Neural cell (in vitro differentiated cells): ENCODE results near the gene EIF5. TPM values are rescaled to one million over a fixed set of nuclear protein-coding genes. Genes with fewer than 3 reads are reported as not detected.

Experiments used
- H2AFZ ChIP-seq: fragments of 200-600, 300-800 bp; sonication (generic), shearing (Covaris generic); 2 replicates; pipeline ENCODE4 v1.6.0; 2014; ENCODE audit warnings: low read depth, mild to moderate bottlenecking, antibody characterized with exemption, low read length, moderate library complexity
- H3F3A ChIP-seq: fragments of 200-600 bp; shearing (Covaris generic); 2 replicates; pipeline ENCODE4 v1.6.1; 2016; ENCODE audit warnings: mild to moderate bottlenecking, moderate library complexity, mixed read lengths, antibody characterized with exemption, low read length; ENCODE audit not compliant: insufficient read depth, poor library complexity, severe bottlenecking
- H3K27ac ChIP-seq: fragments of 200-600, 300-800 bp; sonication (generic), shearing (Covaris generic); 2 replicates; pipeline ENCODE4 v1.5.1; 2014; ENCODE audit warnings: mild to moderate bottlenecking, low read length, moderate library complexity
- H3K27me3 ChIP-seq: fragments of 300-800, 200-600 bp; sonication (generic), shearing (Covaris generic); 2 replicates; pipeline ENCODE4 v1.6.0; 2014; ENCODE audit warnings: mild to moderate bottlenecking, low read depth, low read length, moderate library complexity; ENCODE audit not compliant: insufficient read depth
- H3K36me3 ChIP-seq: fragments of 300-800, 200-600 bp; sonication (generic), shearing (Covaris generic); 2 replicates; pipeline ENCODE4 v1.5.1; 2014; ENCODE audit warnings: mild to moderate bottlenecking, antibody characterized with exemption, low read length, moderate library complexity; ENCODE audit not compliant: insufficient read depth
- H3K4me2 ChIP-seq: fragments of 300-800, 200-600 bp; sonication (generic), shearing (Covaris generic); 2 replicates; pipeline ENCODE4 v1.6.0; 2014; ENCODE audit warnings: mild to moderate bottlenecking, low read length
- H3K4me3 ChIP-seq: fragments of 300-800, 200-600 bp; sonication (generic), shearing (Covaris generic); 2 replicates; pipeline ENCODE4 v1.5.1; 2014; ENCODE audit warnings: mild to moderate bottlenecking, low read length, moderate library complexity
- H3K79me2 ChIP-seq: fragments of 200-600 bp; shearing (Covaris generic); replicated peaks from 2 replicates; pipeline ENCODE4 v1.6.0; 2014; ENCODE audit warnings: mild to moderate bottlenecking, low read length, moderate library complexity; ENCODE audit not compliant: insufficient read depth
- H3K9ac ChIP-seq: fragments of 300-800, 200-600 bp; sonication (generic), shearing (Covaris generic); 2 replicates; pipeline ENCODE4 v1.6.1; 2016; ENCODE audit warnings: mild to moderate bottlenecking, low read length, mixed read lengths
- H3K9me2 ChIP-seq: fragments of 200-600 bp; shearing (Covaris generic); 2 replicates; pipeline ENCODE4 v1.6.1; 2016; ENCODE audit warnings: mild to moderate bottlenecking, low read length, mixed read lengths; ENCODE audit not compliant: insufficient read depth
- H3K9me3 ChIP-seq: fragments of 200-600, 300-800 bp; sonication (generic), shearing (Covaris generic); 2 replicates; pipeline ENCODE4 v1.6.1; 2016; ENCODE audit warnings: mild to moderate bottlenecking, mixed run types, low read length, moderate library complexity, mixed read lengths
- H4K20me1 ChIP-seq: fragments of 200-600 bp; shearing (Covaris generic); 2 replicates; pipeline ENCODE4 v1.6.1; 2016; ENCODE audit warnings: mild to moderate bottlenecking, mixed run types; ENCODE audit not compliant: insufficient read depth
- CTCF ChIP-seq: fragments of 450-650 bp; IDR thresholded peaks from 2 replicates; pipeline ENCODE4 v1.5.1; 2014; ENCODE audit warnings: antibody characterized with exemption, mild to moderate bottlenecking, moderate library complexity; ENCODE audit not compliant: poor library complexity, severe bottlenecking
- EP300 ChIP-seq: fragments of 450-650 bp; conservative IDR thresholded peaks from 2 replicates; pipeline ENCODE4 v1.6.1; 2014; ENCODE audit warnings: antibody characterized with exemption, mild to moderate bottlenecking, moderate library complexity; ENCODE audit not compliant: poor library complexity, severe bottlenecking
- EZH2 ChIP-seq: fragments of 200-600, 300-800 bp; shearing (Covaris generic), sonication (generic); IDR thresholded peaks from 2 replicates; pipeline ENCODE4 v1.6.1; 2014; ENCODE audit warnings: antibody characterized with exemption, low read length, borderline replicate concordance, mild to moderate bottlenecking; ENCODE audit not compliant: insufficient read depth, poor library complexity, severe bottlenecking
- MXI1 ChIP-seq: fragments of 450-650 bp; conservative IDR thresholded peaks from 2 replicates; pipeline ENCODE4 v1.6.1; 2014; ENCODE audit warnings: antibody characterized with exemption, mild to moderate bottlenecking; ENCODE audit not compliant: poor library complexity, severe bottlenecking
- POLR2AphosphoS5 ChIP-seq: IDR thresholded peaks from 2 replicates; pipeline ENCODE4 v1.6.1; 2012
- RAD21 ChIP-seq: fragments of 450-650 bp; conservative IDR thresholded peaks from 2 replicates; pipeline ENCODE4 v1.6.1; 2014; ENCODE audit warnings: antibody characterized with exemption, mild to moderate bottlenecking, moderate library complexity
- SMC3 ChIP-seq: fragments of 450-650 bp; conservative IDR thresholded peaks from 2 replicates; pipeline ENCODE4 v1.6.1; 2014; ENCODE audit warnings: antibody characterized with exemption, mild to moderate bottlenecking, moderate library complexity; ENCODE audit not compliant: poor library complexity
- TAF1 ChIP-seq: IDR thresholded peaks from 2 replicates; pipeline ENCODE4 v1.6.1; 2012; ENCODE audit warnings: low read depth
- polyA plus RNA-seq: library from polyadenylated mRNA; depleted of rRNA; stranded (reverse); fragments of >200 nt; gene quantifications from 2 replicates; pipeline ENCODE4 v1.2.3, GENCODE V29; 2014
- TF ChIP-seq, protein P1 (sequence below): IDR thresholded peaks from 2 replicates; pipeline ENCODE4 v1.6.1; 2012; ENCODE audit warnings: borderline replicate concordance

Gene EIF5
- polyA plus RNA-seq, 1 donor from 2014 or later = 188 TPM

GRCh38 chr14:103378038-103378854, 44.2 kb downstream of the EIF5 start:
- Histone ChIP-seq H3K36me3 (no peaks in the 10 kb centered on the region), H3F3A (no peaks in the 10 kb centered on the region), H3K79me2 (no peaks in the 10 kb centered on the region), H3K9me3 (no peaks in the 10 kb centered on the region), H3K4me3 (no peak overlapping the region), H4K20me1 (no peaks in the 10 kb centered on the region), H2AFZ (no peak overlapping the region), H3K4me2 (no peak overlapping the region), H3K27ac (no peak overlapping the region), H3K9ac (no peak overlapping the region), H3K9me2 (no peaks in the 10 kb centered on the region), H3K27me3 (no peaks in the 10 kb centered on the region)
- TF ChIP-seq SMC3 = no peak
- no peak for TF ChIP-seq EZH2
- no peak for TF ChIP-seq EP300
- TF ChIP-seq TAF1 = no peak
- TF ChIP-seq POLR2AphosphoS5 = no peak
- TF ChIP-seq, protein P1, sequence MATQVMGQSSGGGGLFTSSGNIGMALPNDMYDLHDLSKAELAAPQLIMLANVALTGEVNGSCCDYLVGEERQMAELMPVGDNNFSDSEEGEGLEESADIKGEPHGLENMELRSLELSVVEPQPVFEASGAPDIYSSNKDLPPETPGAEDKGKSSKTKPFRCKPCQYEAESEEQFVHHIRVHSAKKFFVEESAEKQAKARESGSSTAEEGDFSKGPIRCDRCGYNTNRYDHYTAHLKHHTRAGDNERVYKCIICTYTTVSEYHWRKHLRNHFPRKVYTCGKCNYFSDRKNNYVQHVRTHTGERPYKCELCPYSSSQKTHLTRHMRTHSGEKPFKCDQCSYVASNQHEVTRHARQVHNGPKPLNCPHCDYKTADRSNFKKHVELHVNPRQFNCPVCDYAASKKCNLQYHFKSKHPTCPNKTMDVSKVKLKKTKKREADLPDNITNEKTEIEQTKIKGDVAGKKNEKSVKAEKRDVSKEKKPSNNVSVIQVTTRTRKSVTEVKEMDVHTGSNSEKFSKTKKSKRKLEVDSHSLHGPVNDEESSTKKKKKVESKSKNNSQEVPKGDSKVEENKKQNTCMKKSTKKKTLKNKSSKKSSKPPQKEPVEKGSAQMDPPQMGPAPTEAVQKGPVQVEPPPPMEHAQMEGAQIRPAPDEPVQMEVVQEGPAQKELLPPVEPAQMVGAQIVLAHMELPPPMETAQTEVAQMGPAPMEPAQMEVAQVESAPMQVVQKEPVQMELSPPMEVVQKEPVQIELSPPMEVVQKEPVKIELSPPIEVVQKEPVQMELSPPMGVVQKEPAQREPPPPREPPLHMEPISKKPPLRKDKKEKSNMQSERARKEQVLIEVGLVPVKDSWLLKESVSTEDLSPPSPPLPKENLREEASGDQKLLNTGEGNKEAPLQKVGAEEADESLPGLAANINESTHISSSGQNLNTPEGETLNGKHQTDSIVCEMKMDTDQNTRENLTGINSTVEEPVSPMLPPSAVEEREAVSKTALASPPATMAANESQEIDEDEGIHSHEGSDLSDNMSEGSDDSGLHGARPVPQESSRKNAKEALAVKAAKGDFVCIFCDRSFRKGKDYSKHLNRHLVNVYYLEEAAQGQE = no peak
- TF ChIP-seq MXI1 = no peak
- no peak for TF ChIP-seq CTCF
- TF ChIP-seq RAD21 = no peak

- H3K9me3 ChIP-seq = no peaks in the 10 kb centered on the region
- no peaks in the 10 kb centered on the region for H3F3A ChIP-seq
- H3K9ac ChIP-seq = no peak overlapping the region
- no peaks in the 10 kb centered on the region for H3K36me3 ChIP-seq
- H3K27ac ChIP-seq = no peak overlapping the region
- H3K9me2 ChIP-seq = no peaks in the 10 kb centered on the region
- TF ChIP-seq EP300 (no peak), MXI1 (no peak)
- peaks cover under 1% of the 10 kb centered on the region for H3K79me2 ChIP-seq
- no peaks in the 10 kb centered on the region for H4K20me1 ChIP-seq
- no peak overlapping the region for H3K4me3 ChIP-seq
- no peak overlapping the region for H3K4me2 ChIP-seq
- H2AFZ ChIP-seq = no peak overlapping the region
- H3K27me3 ChIP-seq = no peaks in the 10 kb centered on the region
Measured at GRCh38 chr14:103380719-103381377, 46.8 kb downstream of the EIF5 start.
